ENCODE data around the gene ZNF319. TPM values are rescaled to one million over a fixed set of nuclear protein-coding genes. Genes with fewer than 3 reads are reported as not detected.
"Not testable (repeated sequence)": the region's sequence is repeated elsewhere in the genome, so short reads cannot be mapped to it uniquely, and the experiment has no call there.

Gene ZNF319
- total RNA-seq, 4 donors from 2014 or later, result 4.2 to 16.6 (median 11.6) TPM

- no peaks in the 10 kb centered on the region for H3K27me3 ChIP-seq
- no peaks in the 10 kb centered on the region for H3K9me3 ChIP-seq
- DNase-seq (ENCODE audit: low spot score in 2 of 2), result no peak
- H3K4me1 ChIP-seq, result peaks cover 7% of the 10 kb centered on the region
- TF ChIP-seq CTCF (IDR thresholded peaks at IDR 0.05), result no peak
- H3K36me3 ChIP-seq, result no peaks in the 10 kb centered on the region
- no peak overlapping the region for H3K27ac ChIP-seq
- 79% methylated on average over 11 of the region's 11 CpGs for WGBS
- H3K4me3 ChIP-seq, result no peak overlapping the region
These were observed 21.4 kb downstream of the ZNF319 start for GRCh38 chr16:57979006-57979585.

DNA sequence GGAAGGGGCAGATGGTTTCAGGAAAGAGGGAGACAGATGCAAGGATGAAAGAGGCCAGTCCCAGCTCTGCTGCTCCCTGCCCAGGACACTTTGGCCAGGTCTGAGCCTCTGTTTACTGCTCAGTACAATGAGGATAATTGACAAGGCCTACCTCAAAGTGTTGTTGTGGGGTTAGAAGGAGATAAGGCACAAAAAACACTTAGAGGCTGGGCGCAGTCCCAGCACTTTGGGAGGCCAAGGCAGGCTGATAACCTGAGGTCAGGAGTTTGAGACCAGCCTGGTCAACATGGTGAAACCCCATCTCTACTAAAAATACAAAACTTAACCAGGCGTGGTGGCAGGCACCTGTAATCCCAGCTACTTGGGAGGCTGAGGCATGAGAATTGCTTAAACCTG is 22.4 kb downstream of the ZNF319 start:
- H3K27me3 ChIP-seq; H3K36me3 ChIP-seq; H3K4me1 ChIP-seq; DNase-seq (ENCODE audit: low spot score in 2 of 2); H3K4me3 ChIP-seq; H3K9me3 ChIP-seq; H3K27ac ChIP-seq: not testable (repeated sequence)
- 86% methylated on average over 2 of the region's 2 CpGs for WGBS

DNA sequence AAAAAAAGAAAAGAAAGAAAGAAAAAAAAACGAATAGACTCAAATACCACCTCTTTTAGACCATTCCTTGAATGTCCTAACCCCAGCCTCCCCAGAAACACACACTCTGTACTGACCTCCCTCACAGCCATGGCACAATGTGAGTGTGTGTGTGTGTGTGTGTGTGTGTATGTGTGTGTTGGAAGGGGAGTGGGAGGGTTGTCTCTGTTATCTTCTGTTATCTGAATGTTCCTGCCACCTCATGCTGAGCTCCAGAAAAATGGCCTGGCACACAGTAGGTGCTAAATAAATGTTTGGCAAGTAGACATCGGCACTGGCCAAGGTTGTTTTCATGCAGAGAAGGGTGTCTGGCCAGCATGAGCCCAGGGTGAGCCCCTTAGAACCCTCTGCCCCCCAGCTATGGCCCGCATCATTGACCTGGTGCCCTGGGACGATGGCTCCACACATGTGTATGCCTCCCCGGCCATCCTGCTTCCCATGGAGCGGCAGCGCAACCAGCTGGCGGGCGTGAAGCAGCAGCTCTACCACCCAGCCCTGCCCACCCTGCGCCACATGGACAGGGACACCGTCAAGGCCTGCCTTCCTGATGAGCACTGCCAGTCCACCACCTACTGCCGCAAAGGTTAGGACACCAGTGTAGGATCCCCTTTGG is 22.9 kb downstream of the ZNF319 start:
- Histone ChIP-seq H3K9me3 (no peaks in the 10 kb centered on the region), H3K27me3 (no peaks in the 10 kb centered on the region), H3K36me3 (no peaks in the 10 kb centered on the region), H3K4me3 (no peak overlapping the region), H3K27ac (no peak overlapping the region), H3K4me1 (peaks cover 7% of the 10 kb centered on the region)
- TF ChIP-seq EP300 (IDR thresholded peaks at IDR 0.05) (no peak), POLR2A (IDR thresholded peaks at IDR 0.05) (no peak), POLR2AphosphoS5 (IDR thresholded peaks at IDR 0.05) (no peak), CTCF (IDR thresholded peaks at IDR 0.05) (no peak)
- DNase-seq (ENCODE audit: low spot score in 2 of 2), result no peak
- 84% methylated on average over 3 of the region's 12 CpGs for WGBS

DNA sequence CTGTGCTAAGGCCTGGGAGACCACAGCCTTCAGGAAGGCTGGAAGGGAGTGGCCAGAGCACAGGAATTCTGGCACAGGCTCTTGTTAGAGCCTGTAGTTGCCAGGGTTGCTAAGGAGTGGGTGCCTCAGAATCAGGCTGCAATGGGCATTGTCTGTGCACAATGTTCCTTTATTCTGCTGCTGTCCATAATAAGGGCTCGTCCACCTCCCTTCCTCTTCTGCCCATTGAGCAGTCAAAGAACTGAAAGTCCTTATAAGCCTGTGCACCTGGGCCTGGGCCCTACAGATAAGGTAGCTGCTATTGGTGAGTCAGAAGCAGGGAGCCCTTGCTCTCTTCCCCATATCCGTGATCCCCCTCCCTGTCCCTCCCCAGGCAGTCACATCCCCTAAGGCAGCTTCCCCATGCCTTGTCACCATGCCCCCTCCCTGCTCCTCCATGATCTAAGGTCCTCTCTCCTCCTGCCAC is 24.1 kb downstream of the ZNF319 start:
- DNase-seq (ENCODE audit: low spot score in 2 of 2), result no peak
- peaks cover 7% of the 10 kb centered on the region for H3K4me1 ChIP-seq
- TF ChIP-seq EP300 (IDR thresholded peaks at IDR 0.05) (no peak), CTCF (IDR thresholded peaks at IDR 0.05) (no peak), POLR2A (IDR thresholded peaks at IDR 0.05) (no peak), POLR2AphosphoS5 (IDR thresholded peaks at IDR 0.05) (no peak)
- no peaks in the 10 kb centered on the region for H3K36me3 ChIP-seq
- H3K27me3 ChIP-seq, result peaks cover 4% of the 10 kb centered on the region
- WGBS, result 20% methylated on average over 2 of the region's 2 CpGs
- no peak overlapping the region for H3K4me3 ChIP-seq
- H3K9me3 ChIP-seq, result no peaks in the 10 kb centered on the region
- H3K27ac ChIP-seq, result no peak overlapping the region

DNA sequence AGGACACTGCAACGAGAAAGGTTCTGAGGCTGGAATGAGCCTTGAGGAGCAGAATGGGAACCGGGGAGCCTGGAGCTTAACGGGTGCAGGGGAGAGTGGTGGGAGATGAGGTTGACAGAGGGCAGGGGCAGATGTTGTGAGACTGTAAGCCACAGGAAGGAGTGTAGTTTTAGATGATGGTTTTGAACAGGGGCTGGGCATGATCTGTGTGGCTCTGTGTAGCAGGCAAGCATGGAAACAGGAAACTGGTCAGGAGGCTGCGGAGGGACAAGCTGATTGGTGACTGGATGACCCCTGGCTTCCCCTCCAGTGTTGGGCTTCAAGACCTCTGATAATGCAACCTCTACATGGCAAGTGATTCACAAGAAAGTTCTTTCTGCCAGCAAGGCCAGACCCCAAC is 28.2 kb downstream of the ZNF319 start:
- H3K9me3 ChIP-seq, result no peaks in the 10 kb centered on the region
- peaks cover 5% of the 10 kb centered on the region for H3K27me3 ChIP-seq
- no peaks in the 10 kb centered on the region for H3K36me3 ChIP-seq
- no peak for TF ChIP-seq CTCF (IDR thresholded peaks at IDR 0.05)
- TF ChIP-seq EP300 (IDR thresholded peaks at IDR 0.05), result no peak
- TF ChIP-seq POLR2AphosphoS5 (IDR thresholded peaks at IDR 0.05), result no peak
- no peak for TF ChIP-seq POLR2A (IDR thresholded peaks at IDR 0.05)
- no peak overlapping the region for H3K27ac ChIP-seq
- WGBS, result 80% methylated on average over 4 of the region's 4 CpGs
- H3K4me1 ChIP-seq, result peaks cover 7% of the 10 kb centered on the region
- no peak for DNase-seq (ENCODE audit: low spot score in 2 of 2)
- H3K4me3 ChIP-seq, result no peak overlapping the region

DNA sequence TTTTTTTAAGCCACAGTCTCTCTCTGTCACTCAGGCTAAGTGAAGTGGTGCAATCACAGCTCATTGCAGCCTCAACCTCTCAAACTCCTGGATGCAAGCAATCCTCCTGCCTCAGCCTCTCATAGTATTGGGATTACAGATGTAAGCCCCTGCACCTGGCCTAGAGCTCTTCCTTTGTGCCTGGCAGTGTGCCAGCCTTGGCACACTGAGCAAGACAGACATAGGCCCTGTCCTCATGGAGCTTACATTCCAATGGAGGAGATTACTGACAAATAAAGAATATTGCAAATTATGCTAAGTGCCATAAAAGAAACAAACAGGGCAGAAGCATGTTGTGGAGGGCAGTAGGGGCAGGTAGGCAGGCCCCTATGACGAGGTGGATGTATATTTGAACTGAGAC is 28.6 kb downstream of the ZNF319 start:
- Histone ChIP-seq H3K4me1 (peaks cover 7% of the 10 kb centered on the region), H3K9me3 (no peaks in the 10 kb centered on the region), H3K27me3 (peaks cover 5% of the 10 kb centered on the region), H3K36me3 (no peaks in the 10 kb centered on the region), H3K27ac (no peak overlapping the region), H3K4me3 (no peak overlapping the region)
- 91% methylated on average over 1 of the region's 1 CpG for WGBS
- TF ChIP-seq EP300 (IDR thresholded peaks at IDR 0.05) (no peak), CTCF (IDR thresholded peaks at IDR 0.05) (no peak), POLR2A (IDR thresholded peaks at IDR 0.05) (no peak), POLR2AphosphoS5 (IDR thresholded peaks at IDR 0.05) (no peak)
- DNase-seq (ENCODE audit: low spot score in 2 of 2), result no peak

Measured in suprapubic skin (tissue), 4 donors.